HCEC 1CT (cell line): ENCODE data around the gene BCO1.

Source experiments
- DNase-seq: peaks from one replicate; pipeline ENCODE4 v3.0.0-alpha.2; 2017

Gene BCO1

GRCh38 chr16:81321039-81321438 is 82.5 kb downstream of the BCO1 start:
- peak; percentile 10 for DNase-seq

GRCh38 chr16:81321536-81321935 is 83.0 kb downstream of the BCO1 start:
- no peak for DNase-seq

- DNase-seq = peak; percentile 44
Observed at GRCh38 chr16:81324808-81325207, 86.3 kb downstream of the BCO1 start.

GRCh38 chr16:81327011-81327410 is 88.5 kb downstream of the BCO1 start:
- no peak for DNase-seq

- DNase-seq = no peak
Observed at GRCh38 chr16:81327447-81328196, 89.1 kb downstream of the BCO1 start.

- no peak for DNase-seq
Observed at GRCh38 chr16:81329947-81330346, 91.5 kb downstream of the BCO1 start.

- DNase-seq = no peak
Observed at GRCh38 chr16:81333356-81333755, 94.9 kb downstream of the BCO1 start.

GRCh38 chr16:81335669-81336068 is 97.2 kb downstream of the BCO1 start:
- DNase-seq = no peak

GRCh38 chr16:81337097-81337496 is 98.6 kb downstream of the BCO1 start:
- no peak for DNase-seq
